Brain microvascular endothelial cell (primary cell): ENCODE results near the gene TFAP2E.

Experiments used
- DNase-seq: peaks from one replicate; pipeline ENCODE4 v3.0.0-alpha.2; 2020
- H3K27ac ChIP-seq: fragments of 250-450 bp; sonication (Bioruptor Pico); 2 replicates; pipeline ENCODE4 v1.5.1; 2020; ENCODE audit warnings: mild to moderate bottlenecking, moderate library complexity
- H3K27me3 ChIP-seq: fragments of 250-450 bp; sonication (Bioruptor Pico); replicated peaks from 2 replicates; pipeline ENCODE4 v1.5.1; 2020; ENCODE audit warnings: mild to moderate bottlenecking
- H3K36me3 ChIP-seq: fragments of 250-450 bp; sonication (Bioruptor Pico); replicated peaks from 2 replicates; pipeline ENCODE4 v1.5.1; 2020; ENCODE audit warnings: mild to moderate bottlenecking
- H3K4me3 ChIP-seq: 2 replicates; pipeline ENCODE4 v1.5.1; 2011; ENCODE audit warnings: low read depth, mild to moderate bottlenecking, control low read depth, low read length, moderate library complexity
- in situ Hi-C: cut with HindIII; loops from 2 replicates; pipeline ENCODE4 v1.10.0; 2017; ENCODE audit warnings: low sequenced_read_pairs, low pct_ligation_motif_present
- TF ChIP-seq, protein P1 (sequence below): IDR thresholded peaks from 2 replicates; pipeline ENCODE4 v1.5.1; 2011; ENCODE audit warnings: low read depth, mild to moderate bottlenecking, moderate library complexity, low read length, control low read depth, inconsistent platforms; ENCODE audit errors: missing control alignments

The TFAP2E gene

DNA sequence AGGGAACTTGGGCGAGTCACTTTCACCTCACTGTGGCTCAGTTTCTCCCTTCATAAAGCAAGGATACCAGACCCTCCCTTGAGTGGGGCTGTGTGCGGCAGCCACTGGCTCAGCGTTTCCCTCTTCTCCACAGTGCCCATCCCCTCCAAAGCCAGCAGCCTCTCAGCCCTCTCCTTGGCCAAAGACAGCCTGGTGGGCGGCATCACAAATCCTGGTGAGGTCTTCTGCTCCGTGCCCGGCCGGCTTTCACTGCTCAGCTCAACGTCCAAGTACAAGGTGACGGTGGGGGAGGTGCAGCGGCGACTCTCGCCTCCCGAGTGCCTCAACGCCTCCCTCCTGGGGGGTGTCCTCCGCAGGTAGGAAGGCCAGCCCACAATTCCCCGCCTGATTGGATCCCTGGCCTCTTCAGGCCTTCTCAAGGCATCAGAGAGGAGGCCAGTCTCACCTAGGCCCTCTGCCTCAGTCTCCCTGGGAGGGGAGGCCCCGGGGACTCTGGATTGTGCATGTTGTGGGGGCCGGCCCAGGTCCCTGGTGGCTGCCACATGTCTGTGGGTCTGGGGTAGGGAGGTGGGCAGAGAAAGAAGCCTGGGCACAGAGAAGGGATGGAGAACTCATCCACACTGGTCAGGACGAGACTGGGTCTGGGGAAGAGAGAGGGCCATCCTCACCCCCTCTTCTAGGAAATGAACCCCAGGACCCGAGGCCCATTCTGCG lies 15.2 kb downstream of the TFAP2E start:
- DNase-seq: no peak
- TF ChIP-seq, protein P1, sequence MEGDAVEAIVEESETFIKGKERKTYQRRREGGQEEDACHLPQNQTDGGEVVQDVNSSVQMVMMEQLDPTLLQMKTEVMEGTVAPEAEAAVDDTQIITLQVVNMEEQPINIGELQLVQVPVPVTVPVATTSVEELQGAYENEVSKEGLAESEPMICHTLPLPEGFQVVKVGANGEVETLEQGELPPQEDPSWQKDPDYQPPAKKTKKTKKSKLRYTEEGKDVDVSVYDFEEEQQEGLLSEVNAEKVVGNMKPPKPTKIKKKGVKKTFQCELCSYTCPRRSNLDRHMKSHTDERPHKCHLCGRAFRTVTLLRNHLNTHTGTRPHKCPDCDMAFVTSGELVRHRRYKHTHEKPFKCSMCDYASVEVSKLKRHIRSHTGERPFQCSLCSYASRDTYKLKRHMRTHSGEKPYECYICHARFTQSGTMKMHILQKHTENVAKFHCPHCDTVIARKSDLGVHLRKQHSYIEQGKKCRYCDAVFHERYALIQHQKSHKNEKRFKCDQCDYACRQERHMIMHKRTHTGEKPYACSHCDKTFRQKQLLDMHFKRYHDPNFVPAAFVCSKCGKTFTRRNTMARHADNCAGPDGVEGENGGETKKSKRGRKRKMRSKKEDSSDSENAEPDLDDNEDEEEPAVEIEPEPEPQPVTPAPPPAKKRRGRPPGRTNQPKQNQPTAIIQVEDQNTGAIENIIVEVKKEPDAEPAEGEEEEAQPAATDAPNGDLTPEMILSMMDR: no peak
- Histone ChIP-seq H3K4me3 (no peak overlapping the region), H3K36me3 (no peaks in the 10 kb centered on the region), H3K27ac (no peak overlapping the region), H3K27me3 (no peaks in the 10 kb centered on the region)
- in situ Hi-C loops: no loop called here

DNA sequence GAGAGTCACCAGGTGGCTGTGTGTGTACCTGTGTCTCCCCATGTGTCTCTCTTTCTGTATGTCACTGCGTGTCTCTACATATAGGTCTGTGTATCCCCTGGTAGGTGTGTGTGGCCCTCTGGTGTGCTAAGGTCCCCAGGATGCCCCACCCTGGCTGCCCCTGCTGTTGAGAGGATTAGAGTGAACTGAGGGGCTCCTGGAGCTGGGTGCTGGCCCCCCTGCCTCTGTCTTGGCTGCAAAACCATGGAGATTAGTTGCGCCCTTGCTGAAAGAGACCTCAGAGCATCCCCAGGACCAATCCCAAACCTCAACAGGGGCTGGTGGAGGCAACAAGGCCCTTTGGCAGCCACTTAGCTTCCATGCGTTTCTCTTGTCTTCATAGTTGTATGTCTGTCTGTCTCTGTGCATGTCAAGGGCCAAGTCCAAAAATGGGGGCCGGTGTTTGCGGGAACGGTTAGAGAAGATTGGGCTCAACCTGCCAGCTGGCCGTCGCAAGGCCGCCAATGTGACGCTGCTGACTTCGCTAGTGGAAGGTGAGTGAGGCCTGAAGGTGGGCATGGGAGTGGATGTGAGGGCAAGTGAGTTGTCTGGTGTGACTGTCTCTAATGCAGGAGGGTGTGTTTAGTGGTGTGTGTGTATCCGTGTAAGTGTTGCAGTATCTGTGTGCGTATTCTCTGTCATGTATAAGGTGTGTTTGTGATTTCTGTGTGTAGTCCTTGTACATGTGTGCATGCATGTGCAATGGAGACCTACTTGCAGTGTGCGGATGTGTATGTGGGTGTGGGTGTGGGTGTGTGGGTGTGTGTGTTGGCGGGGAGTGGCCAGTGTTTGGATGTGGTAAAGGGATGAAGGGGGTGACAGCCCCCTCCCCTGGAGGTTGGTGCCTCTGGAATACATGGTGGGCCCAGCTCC lies 16.7 kb downstream of the TFAP2E start:
- H3K36me3 ChIP-seq: no peaks in the 10 kb centered on the region
- no peaks in the 10 kb centered on the region for H3K27me3 ChIP-seq
- no peak overlapping the region for H3K27ac ChIP-seq
- DNase-seq: no peak
- TF ChIP-seq, protein P1: no peak
- in situ Hi-C loops: no loop called here
- no peak overlapping the region for H3K4me3 ChIP-seq

DNA sequence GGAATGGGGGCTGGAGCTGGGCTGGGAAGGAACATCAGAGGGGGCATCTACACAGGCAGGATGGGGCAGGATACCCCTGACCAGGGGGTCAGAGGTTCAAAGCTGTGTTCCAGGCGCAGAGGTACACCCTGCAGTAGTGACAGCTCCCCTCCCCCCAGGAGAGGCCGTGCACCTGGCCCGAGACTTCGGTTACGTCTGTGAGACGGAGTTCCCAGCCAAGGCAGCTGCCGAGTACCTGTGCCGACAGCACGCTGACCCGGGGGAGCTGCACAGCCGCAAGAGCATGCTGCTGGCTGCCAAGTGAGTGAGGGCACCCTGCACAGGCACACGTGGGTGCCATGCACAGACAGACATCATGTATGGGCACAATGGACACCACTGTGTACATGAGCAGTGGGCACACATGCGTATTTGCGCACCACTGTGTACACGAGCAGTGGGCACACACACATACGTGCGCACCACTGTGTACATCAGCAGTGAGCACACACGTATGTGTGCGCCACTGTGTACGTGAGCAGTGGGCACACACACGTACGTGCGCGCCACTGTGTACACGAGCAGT lies 17.4 kb downstream of the TFAP2E start:
- DNase-seq: no peak
- Histone ChIP-seq H3K27me3 (no peaks in the 10 kb centered on the region), H3K27ac (no peak overlapping the region), H3K4me3 (no peak overlapping the region), H3K36me3 (no peaks in the 10 kb centered on the region)
- in situ Hi-C loops: no loop called here
- TF ChIP-seq, protein P1: no peak

DNA sequence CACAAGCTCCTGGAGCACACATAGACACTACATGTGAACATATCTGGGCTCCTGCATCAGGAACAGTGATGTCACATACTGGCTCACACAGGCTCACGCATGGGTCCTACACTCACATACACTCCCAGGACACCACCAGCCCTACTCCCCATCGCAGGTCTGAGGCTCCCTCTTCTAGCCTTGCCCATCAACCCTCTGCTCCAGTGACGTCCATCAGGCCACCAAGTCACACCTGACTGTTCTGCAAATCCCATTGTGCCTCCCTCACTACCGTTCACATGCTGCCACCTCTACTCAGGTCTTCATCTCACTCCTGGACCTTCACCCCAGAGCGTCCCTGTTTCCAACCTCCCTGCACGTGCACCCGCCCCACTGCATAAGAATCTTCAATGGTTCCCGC lies 18.1 kb downstream of the TFAP2E start:
- TF ChIP-seq, protein P1: no peak
- DNase-seq: no peak
- Histone ChIP-seq H3K4me3 (no peak overlapping the region), H3K27me3 (no peaks in the 10 kb centered on the region), H3K36me3 (no peaks in the 10 kb centered on the region), H3K27ac (no peak overlapping the region)
- in situ Hi-C loops: no loop called here

DNA sequence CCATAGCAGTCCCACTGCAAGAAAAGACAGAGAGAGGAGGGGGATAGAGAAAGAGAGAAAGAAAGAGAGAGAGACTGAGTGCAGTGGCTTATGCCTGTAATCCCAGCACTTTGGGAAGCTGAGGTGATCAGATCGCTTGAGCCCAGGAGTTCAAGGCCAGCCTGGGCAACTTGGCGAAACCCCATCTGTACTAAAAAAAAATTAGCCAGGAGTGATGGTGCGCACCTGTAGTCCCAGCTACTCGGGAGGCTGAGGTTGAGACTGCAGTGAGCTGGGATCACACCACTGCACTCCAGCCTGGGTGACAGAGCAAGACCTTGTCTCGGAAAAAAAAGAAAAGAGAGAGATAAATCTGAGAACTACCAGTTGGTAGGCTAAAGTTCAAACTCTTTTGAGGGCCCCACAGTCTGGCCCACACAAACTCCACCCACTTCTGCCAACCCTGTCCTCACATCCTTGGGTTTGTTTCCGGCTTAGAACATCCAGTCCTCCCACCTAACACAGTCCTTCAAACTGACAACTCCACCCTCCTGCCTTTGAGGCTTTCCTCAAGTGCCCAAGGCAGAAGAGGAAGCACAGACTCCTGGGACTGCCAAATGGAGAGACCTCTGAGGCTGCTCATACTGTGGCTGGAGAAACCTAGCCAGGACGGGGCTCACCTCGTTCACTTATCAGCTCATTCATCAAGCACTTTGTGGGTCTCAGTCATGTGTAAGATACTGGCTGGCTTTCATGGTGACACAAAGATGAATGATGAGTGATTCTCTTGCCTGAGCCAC lies 20.1 kb downstream of the TFAP2E start:
- no peak for DNase-seq
- H3K36me3 ChIP-seq: peaks cover 4% of the 10 kb centered on the region
- no peak overlapping the region for H3K4me3 ChIP-seq

More for the DNA sequence above, 20.1 kb downstream of the TFAP2E start:
- in situ Hi-C loops: no loop called here
- H3K27ac ChIP-seq: no peak overlapping the region
- no peaks in the 10 kb centered on the region for H3K27me3 ChIP-seq
- TF ChIP-seq, protein P1: no peak
